OCI-LY7 (cell line): ENCODE results near the gene KIF21B. TPM values are rescaled to one million over a fixed set of nuclear protein-coding genes. Genes with fewer than 3 reads are reported as not detected.

Experiments
- BruUV-seq: library from RNA; stranded (reverse); fragments of 400-500 nt; replicated peaks from 2 replicates; lab custom pipeline; 2021; lab: Mats Ljungman, UMichigan
- CTCF ChIA-PET: fragments of 300-600 bp; sonication (Branson Sonifier 250); formaldehyde crosslinking; loops from one replicate; lab custom pipeline; 2022; ENCODE audit warnings: antibody characterized with exemption; ENCODE audit not compliant: unreplicated experiment; lab: Charles Lee
- POLR2A ChIA-PET: fragments of 300-600 bp; sonication (Branson Sonifier 250); formaldehyde crosslinking; loops from one replicate; lab custom pipeline; 2022; ENCODE audit warnings: antibody characterized with exemption; lab: Charles Lee
- DNase-seq: peaks from one replicate; pipeline ENCODE4 v3.0.0-alpha.2; 2015; ENCODE audit warnings: low spot score
- H2AFZ ChIP-seq: fragments of 200-600 bp; sonication (generic), shearing (Covaris generic); 2 replicates; pipeline ENCODE4 v1.6.1; 2014; ENCODE audit warnings: mild to moderate bottlenecking, antibody characterized with exemption, low read length, moderate library complexity
- H3K27ac ChIP-seq: fragments of 200-600 bp; sonication (generic); 2 replicates; pipeline ENCODE4 v1.5.1; 2014; ENCODE audit warnings: mixed run types, low read depth, mild to moderate bottlenecking, moderate library complexity, low read length, inconsistent platforms; ENCODE audit not compliant: poor library complexity, severe bottlenecking
- H3K36me3 ChIP-seq: fragments of 200-600 bp; sonication (generic); 2 replicates; pipeline ENCODE4 v1.6.1; 2014; ENCODE audit warnings: mild to moderate bottlenecking, antibody characterized with exemption, low read length, moderate library complexity, mixed read lengths; ENCODE audit not compliant: insufficient read depth
- H3K4me1 ChIP-seq: fragments of 200-600 bp; sonication (generic); 2 replicates; pipeline ENCODE4 v1.5.1; 2014; ENCODE audit warnings: mild to moderate bottlenecking, low read length; ENCODE audit not compliant: insufficient read depth, poor library complexity, severe bottlenecking
- H3K4me2 ChIP-seq: fragments of 200-600 bp; sonication (generic); 2 replicates; pipeline ENCODE4 v1.6.1; 2014; ENCODE audit warnings: mild to moderate bottlenecking, low read length
- H3K4me3 ChIP-seq: fragments of 200-600 bp; sonication (generic); 2 replicates; pipeline ENCODE4 v1.5.1; 2014; ENCODE audit warnings: mild to moderate bottlenecking, low read depth, low read length; ENCODE audit not compliant: poor library complexity, severe bottlenecking
- H3K79me2 ChIP-seq: fragments of 200-600 bp; sonication (generic); 2 replicates; pipeline ENCODE4 v1.6.1; 2016; ENCODE audit warnings: low read depth, mild to moderate bottlenecking, low read length, moderate library complexity, mixed read lengths; ENCODE audit not compliant: insufficient read depth
- H3K9me2 ChIP-seq: fragments of 200-600 bp; sonication (generic); 2 replicates; pipeline ENCODE4 v1.6.1; 2016; ENCODE audit warnings: mild to moderate bottlenecking, low read length, mixed read lengths; ENCODE audit not compliant: insufficient read depth
- H3K9me3 ChIP-seq: fragments of 200-600 bp; sonication (generic); 2 replicates; pipeline ENCODE4 v1.6.1; 2014; ENCODE audit warnings: mild to moderate bottlenecking, mixed run types, low read length, mixed read lengths
- H4K20me1 ChIP-seq: fragments of 200-600 bp; sonication (generic); 2 replicates; pipeline ENCODE4 v1.6.1; 2014; ENCODE audit warnings: mild to moderate bottlenecking, antibody characterized with exemption, low read length, moderate library complexity, mixed read lengths; ENCODE audit not compliant: insufficient read depth
- EZH2phosphoT487 ChIP-seq: fragments of 200-600 bp; sonication (generic); IDR thresholded peaks from 2 replicates; pipeline ENCODE4 v1.6.1; 2018; ENCODE audit warnings: low read depth, borderline replicate concordance, mild to moderate bottlenecking, mixed run types, antibody characterized with exemption, low read length, moderate library complexity, mixed read lengths
- intact Hi-C: fragments of 100-400 bp; cut with micrococcal nuclease; formaldehyde crosslinking; loops from one replicate; pipeline ENCODE4 v1.10.0; 2022; ENCODE audit not compliant: unreplicated experiment
- total RNA-seq, 2 experiments: library from RNA; depleted of rRNA in 1 of 2; stranded (reverse); fragments of >200 nt in 1 of 2; shearing (Covaris generic) in 1 of 2; gene quantifications; 2 replicates each; pipeline ENCODE4 v1.2.3, GENCODE V29; 2014 to 2022
- TF ChIP-seq, protein P1 (sequence below): fragments of 200-600 bp; sonication (generic); conservative IDR thresholded peaks from 2 replicates; pipeline ENCODE4 v1.5.1; 2014; ENCODE audit warnings: mild to moderate bottlenecking, antibody characterized with exemption, low read length, moderate library complexity, mixed read lengths

The KIF21B gene
- total RNA-seq, 2 experiments from 2014 or later = 30.5 to 65.7 TPM

DNA sequence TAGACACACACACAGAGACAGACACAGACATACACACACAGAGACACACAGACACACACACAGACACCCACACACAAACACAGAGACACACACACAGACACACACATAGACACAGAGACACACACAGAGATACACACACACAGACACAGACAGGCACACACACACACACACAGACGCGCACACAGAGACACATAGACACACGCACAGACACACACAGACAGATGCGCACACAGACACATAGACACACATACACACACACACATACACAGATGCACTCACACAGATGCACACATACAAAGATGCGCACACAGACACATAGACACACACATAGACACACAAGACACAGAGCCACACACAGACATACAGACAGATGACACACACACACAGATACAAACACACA, 16.0 kb downstream of the KIF21B start:
- BruUV-seq = no TSS peak
- no peak for TF ChIP-seq EZH2phosphoT487
- TF ChIP-seq, protein P1, sequence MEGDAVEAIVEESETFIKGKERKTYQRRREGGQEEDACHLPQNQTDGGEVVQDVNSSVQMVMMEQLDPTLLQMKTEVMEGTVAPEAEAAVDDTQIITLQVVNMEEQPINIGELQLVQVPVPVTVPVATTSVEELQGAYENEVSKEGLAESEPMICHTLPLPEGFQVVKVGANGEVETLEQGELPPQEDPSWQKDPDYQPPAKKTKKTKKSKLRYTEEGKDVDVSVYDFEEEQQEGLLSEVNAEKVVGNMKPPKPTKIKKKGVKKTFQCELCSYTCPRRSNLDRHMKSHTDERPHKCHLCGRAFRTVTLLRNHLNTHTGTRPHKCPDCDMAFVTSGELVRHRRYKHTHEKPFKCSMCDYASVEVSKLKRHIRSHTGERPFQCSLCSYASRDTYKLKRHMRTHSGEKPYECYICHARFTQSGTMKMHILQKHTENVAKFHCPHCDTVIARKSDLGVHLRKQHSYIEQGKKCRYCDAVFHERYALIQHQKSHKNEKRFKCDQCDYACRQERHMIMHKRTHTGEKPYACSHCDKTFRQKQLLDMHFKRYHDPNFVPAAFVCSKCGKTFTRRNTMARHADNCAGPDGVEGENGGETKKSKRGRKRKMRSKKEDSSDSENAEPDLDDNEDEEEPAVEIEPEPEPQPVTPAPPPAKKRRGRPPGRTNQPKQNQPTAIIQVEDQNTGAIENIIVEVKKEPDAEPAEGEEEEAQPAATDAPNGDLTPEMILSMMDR = no peak
- Histone ChIP-seq H3K79me2 (no peaks in the 10 kb centered on the region), H3K9me3 (no peaks in the 10 kb centered on the region), H3K4me1 (no peaks in the 10 kb centered on the region), H3K27ac (no peak overlapping the region), H3K4me2 (no peak overlapping the region), H2AFZ (no peak overlapping the region), H3K9me2 (no peaks in the 10 kb centered on the region), H4K20me1 (no peaks in the 10 kb centered on the region; the same call in 1 of the 2 replicates), H3K4me3 (no peak overlapping the region), H3K36me3 (peaks cover 36% of the 10 kb centered on the region)
- intact Hi-C loops = no loop called here
- ChIA-PET CTCF (no interaction called here), POLR2A (no interaction called here)
- DNase-seq = no peak

DNA sequence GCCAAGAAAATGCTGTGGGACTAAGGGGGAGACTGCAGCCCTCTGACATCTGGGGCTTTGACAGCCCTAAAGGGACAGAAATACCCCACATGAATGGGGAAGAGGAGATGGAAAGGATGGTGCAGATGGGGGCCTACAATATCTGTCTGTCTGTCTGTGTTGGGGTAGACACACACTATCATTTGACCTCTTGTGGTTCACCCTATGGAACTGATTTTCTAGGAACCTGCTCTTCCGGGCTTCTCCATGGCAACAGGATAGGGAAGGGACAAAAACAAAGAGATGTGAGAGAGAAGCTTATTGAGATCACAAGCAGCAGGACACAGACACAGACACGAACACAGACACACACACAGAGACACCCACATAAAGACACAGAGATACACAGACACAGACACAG, 17.1 kb downstream of the KIF21B start:
- no peak for DNase-seq
- no peaks in the 10 kb centered on the region; the same call in 1 of the 2 replicates for H4K20me1 ChIP-seq
- no peaks in the 10 kb centered on the region for H3K9me2 ChIP-seq
- no peak overlapping the region for H3K27ac ChIP-seq
- intact Hi-C loops = no loop called here
- no peak overlapping the region for H3K4me2 ChIP-seq
- peaks cover 46% of the 10 kb centered on the region for H3K36me3 ChIP-seq
- no TSS peak for BruUV-seq
- POLR2A ChIA-PET = interaction anchor here (0.5 to 1.4 kb wide), 2 partner anchors 11 to 67 kb away, joined by 3 read pairs; no protein-coding TSS in a partner anchor
- no peak overlapping the region for H3K4me3 ChIP-seq
- CTCF ChIA-PET = interaction anchor here (1.2 kb wide), 1 partner anchor 9 kb away, joined by 3 read pairs; no protein-coding TSS in a partner anchor
- H2AFZ ChIP-seq = no peak overlapping the region
- no peaks in the 10 kb centered on the region for H3K79me2 ChIP-seq
- no peaks in the 10 kb centered on the region for H3K4me1 ChIP-seq
- H3K9me3 ChIP-seq = no peaks in the 10 kb centered on the region
- TF ChIP-seq, protein P1 = no peak
- TF ChIP-seq EZH2phosphoT487 = no peak

GRCh38 chr1:201004732-201005131, 18.8 kb downstream of the KIF21B start:
- H2AFZ ChIP-seq = no peak overlapping the region
- H3K36me3 ChIP-seq = peaks cover 50% of the 10 kb centered on the region
- H3K4me2 ChIP-seq = no peak overlapping the region
- no peaks in the 10 kb centered on the region; the same call in 1 of the 2 replicates for H4K20me1 ChIP-seq
- no peak overlapping the region for H3K4me3 ChIP-seq
- no peaks in the 10 kb centered on the region for H3K9me2 ChIP-seq
- no TSS peak for BruUV-seq
- no peaks in the 10 kb centered on the region for H3K4me1 ChIP-seq
- no peaks in the 10 kb centered on the region for H3K9me3 ChIP-seq
- H3K27ac ChIP-seq = no peak overlapping the region
- H3K79me2 ChIP-seq = no peaks in the 10 kb centered on the region
- ChIA-PET POLR2A (no interaction called here), CTCF (no interaction called here)
- no peak for DNase-seq
- intact Hi-C loops = no loop called here
- no peak for TF ChIP-seq EZH2phosphoT487
- TF ChIP-seq, protein P1 = no peak
